Measurements from ENCODE around the gene LIN7A.

LIN7A gene

GRCh38 chr12:80843969-80844368 is 93.8 kb downstream of the LIN7A start:
- Histone ChIP-seq H3K27me3 (ENCODE audit: control insufficient read depth, low read length) (no peaks in the 10 kb centered on the region; the same call in 1 of the 2 replicates), H3K79me2 (ENCODE audit: control insufficient read depth, low read length) (no peaks in the 10 kb centered on the region), H3K36me3 (ENCODE audit: control insufficient read depth, low read length) (no peaks in the 10 kb centered on the region), H3F3A (ENCODE audit: control insufficient read depth, insufficient read depth) (no peaks in the 10 kb centered on the region), H3K9me3 (ENCODE audit: control insufficient read depth, insufficient read depth, low read length) (no peaks in the 10 kb centered on the region), H3K4me2 (ENCODE audit: low read length) (no peak overlapping the region), H3K4me3 (ENCODE audit: low read length) (no peak overlapping the region), H3K27ac (ENCODE audit: low read depth, low read length) (no peak overlapping the region), H3K9me2 (replicated peaks; ENCODE audit: control insufficient read depth, low read length) (no peaks in the 10 kb centered on the region), H3K4me1 (ENCODE audit: control insufficient read depth, low read length) (no peaks in the 10 kb centered on the region), H4K20me1 (ENCODE audit: control insufficient read depth, insufficient read depth, low read depth, low read length) (no peaks in the 10 kb centered on the region)
- TF ChIP-seq, protein P1, sequence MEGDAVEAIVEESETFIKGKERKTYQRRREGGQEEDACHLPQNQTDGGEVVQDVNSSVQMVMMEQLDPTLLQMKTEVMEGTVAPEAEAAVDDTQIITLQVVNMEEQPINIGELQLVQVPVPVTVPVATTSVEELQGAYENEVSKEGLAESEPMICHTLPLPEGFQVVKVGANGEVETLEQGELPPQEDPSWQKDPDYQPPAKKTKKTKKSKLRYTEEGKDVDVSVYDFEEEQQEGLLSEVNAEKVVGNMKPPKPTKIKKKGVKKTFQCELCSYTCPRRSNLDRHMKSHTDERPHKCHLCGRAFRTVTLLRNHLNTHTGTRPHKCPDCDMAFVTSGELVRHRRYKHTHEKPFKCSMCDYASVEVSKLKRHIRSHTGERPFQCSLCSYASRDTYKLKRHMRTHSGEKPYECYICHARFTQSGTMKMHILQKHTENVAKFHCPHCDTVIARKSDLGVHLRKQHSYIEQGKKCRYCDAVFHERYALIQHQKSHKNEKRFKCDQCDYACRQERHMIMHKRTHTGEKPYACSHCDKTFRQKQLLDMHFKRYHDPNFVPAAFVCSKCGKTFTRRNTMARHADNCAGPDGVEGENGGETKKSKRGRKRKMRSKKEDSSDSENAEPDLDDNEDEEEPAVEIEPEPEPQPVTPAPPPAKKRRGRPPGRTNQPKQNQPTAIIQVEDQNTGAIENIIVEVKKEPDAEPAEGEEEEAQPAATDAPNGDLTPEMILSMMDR (IDR thresholded peaks at IDR 0.05; ENCODE audit: low read depth, low read length, poor library complexity, severe bottlenecking): no peak
- TF ChIP-seq EZH2phosphoT487 (IDR thresholded peaks at IDR 0.05; ENCODE audit: borderline replicate concordance, low read length): no peak

- H4K20me1 ChIP-seq (ENCODE audit: control insufficient read depth, insufficient read depth, low read depth, low read length): no peaks in the 10 kb centered on the region
- H3K9me3 ChIP-seq (ENCODE audit: control insufficient read depth, insufficient read depth, low read length): no peaks in the 10 kb centered on the region
- no peaks in the 10 kb centered on the region for H3K36me3 ChIP-seq (ENCODE audit: control insufficient read depth, low read length)
- H3F3A ChIP-seq (ENCODE audit: control insufficient read depth, insufficient read depth): no peaks in the 10 kb centered on the region
- no peak overlapping the region for H3K27ac ChIP-seq (ENCODE audit: low read depth, low read length)
- H3K4me1 ChIP-seq (ENCODE audit: control insufficient read depth, low read length): no peaks in the 10 kb centered on the region
- TF ChIP-seq EZH2phosphoT487 (IDR thresholded peaks at IDR 0.05; ENCODE audit: borderline replicate concordance, low read length): no peak
- TF ChIP-seq, protein P1 (IDR thresholded peaks at IDR 0.05; ENCODE audit: low read depth, low read length, poor library complexity, severe bottlenecking): no peak
- no peaks in the 10 kb centered on the region for H3K27me3 ChIP-seq (ENCODE audit: control insufficient read depth, low read length)
- H3K4me2 ChIP-seq (ENCODE audit: low read length): no peak overlapping the region
- no peaks in the 10 kb centered on the region for H3K9me2 ChIP-seq (replicated peaks; ENCODE audit: control insufficient read depth, low read length)
- no peak overlapping the region for H3K4me3 ChIP-seq (ENCODE audit: low read length)
- no peaks in the 10 kb centered on the region for H3K79me2 ChIP-seq (ENCODE audit: control insufficient read depth, low read length)
Observed at GRCh38 chr12:80838708-80839107, 99.0 kb downstream of the LIN7A start.

- Histone ChIP-seq H3K4me1 (ENCODE audit: control insufficient read depth, low read length) (no peaks in the 10 kb centered on the region), H3K4me3 (ENCODE audit: low read length) (no peak overlapping the region), H3K79me2 (ENCODE audit: control insufficient read depth, low read length) (no peaks in the 10 kb centered on the region), H3K27ac (ENCODE audit: low read depth, low read length) (no peak overlapping the region), H3K4me2 (ENCODE audit: low read length) (no peak overlapping the region), H3K9me2 (replicated peaks; ENCODE audit: control insufficient read depth, low read length) (no peaks in the 10 kb centered on the region), H3K27me3 (ENCODE audit: control insufficient read depth, low read length) (no peaks in the 10 kb centered on the region), H3K36me3 (ENCODE audit: control insufficient read depth, low read length) (no peaks in the 10 kb centered on the region), H3K9me3 (ENCODE audit: control insufficient read depth, insufficient read depth, low read length) (no peaks in the 10 kb centered on the region), H4K20me1 (ENCODE audit: control insufficient read depth, insufficient read depth, low read depth, low read length) (no peaks in the 10 kb centered on the region), H3F3A (ENCODE audit: control insufficient read depth, insufficient read depth) (no peaks in the 10 kb centered on the region)
- TF ChIP-seq EZH2phosphoT487 (IDR thresholded peaks at IDR 0.05; ENCODE audit: borderline replicate concordance, low read length): no peak
- TF ChIP-seq, protein P1 (IDR thresholded peaks at IDR 0.05; ENCODE audit: low read depth, low read length, poor library complexity, severe bottlenecking): no peak
Observed at GRCh38 chr12:80838024-80838658, 99.6 kb downstream of the LIN7A start.

All from DOHH2 (cell line).